Choroid plexus epithelial cell (primary cell): ENCODE data around the gene SP140.
A peak's percentile ranks its signal among the peaks of the same experiment; 100 is the strongest.
"Not testable (repeated sequence)": the region's sequence is repeated elsewhere in the genome, so short reads cannot be mapped to it uniquely, and the experiment has no call there.

Source experiments
- DNase-seq: peaks from one replicate; pipeline ENCODE4 v3.0.0-alpha.2; 2010; ENCODE audit warnings: low read depth
- H3K4me3 ChIP-seq: 2 replicates; pipeline ENCODE4 v1.5.1; 2011; ENCODE audit warnings: low read depth, mild to moderate bottlenecking, control low read depth, low read length, moderate library complexity
- CTCF ChIP-seq: conservative IDR thresholded peaks from 2 replicates; pipeline ENCODE4 v1.5.1; 2011; ENCODE audit warnings: low read depth, mild to moderate bottlenecking, control low read depth, inconsistent platforms, low read length, moderate library complexity

SP140 gene

GRCh38 chr2:230216489-230216888 is 9.0 kb upstream of the SP140 start:
- no peak for TF ChIP-seq CTCF
- no peak overlapping the region for H3K4me3 ChIP-seq
- DNase-seq = no peak

GRCh38 chr2:230217424-230217823 is 8.1 kb upstream of the SP140 start:
- no peak for DNase-seq
- TF ChIP-seq CTCF = no peak
- H3K4me3 ChIP-seq = no peak overlapping the region

- DNase-seq = peak; percentile 7
- peak overlapping the region; percentile 71 for H3K4me3 ChIP-seq
- TF ChIP-seq CTCF = no peak
Measured at GRCh38 chr2:230218421-230218820, 7.1 kb upstream of the SP140 start.

- peak; percentile 94 for DNase-seq
- TF ChIP-seq CTCF = no peak
- peak within 1 kb of the TSS; percentile 71 for H3K4me3 ChIP-seq
Measured at GRCh38 chr2:230219419-230220331, 5.9 kb upstream of the SP140 start, which contains the start of gene SP110. Gene SP110, minus strand, starts transcription at chr2:230219984. Its CDS starts 3,057 bp downstream, at chr2:230216927.

- TF ChIP-seq CTCF = no peak
- no peak for DNase-seq
- H3K4me3 ChIP-seq = peak overlapping the region; percentile 71
Measured at GRCh38 chr2:230220347-230220969, 5.1 kb upstream of the SP140 start.

GRCh38 chr2:230221493-230221892 is 4.0 kb upstream of the SP140 start:
- no peak overlapping the region for H3K4me3 ChIP-seq
- DNase-seq = no peak
- no peak for TF ChIP-seq CTCF

GRCh38 chr2:230222829-230223228 is 2.7 kb upstream of the SP140 start:
- not testable (repeated sequence) for H3K4me3 ChIP-seq
- DNase-seq = peak; percentile 28
